HG03442 (cell line): ENCODE results near the gene UAP1L1.
A peak's percentile ranks its signal among the peaks of the same experiment; 100 is the strongest.
"Not testable (repeated sequence)": the region's sequence is repeated elsewhere in the genome, so short reads cannot be mapped to it uniquely, and the experiment has no call there.

Experiments used
- ATAC-seq: cut with Tn5 transposase; IDR thresholded peaks from one replicate; pipeline ENCODE4 v1.9.1; 2021; ENCODE audit warnings: mild to moderate bottlenecking, moderate library complexity; ENCODE audit not compliant: unreplicated experiment

The UAP1L1 gene

DNA sequence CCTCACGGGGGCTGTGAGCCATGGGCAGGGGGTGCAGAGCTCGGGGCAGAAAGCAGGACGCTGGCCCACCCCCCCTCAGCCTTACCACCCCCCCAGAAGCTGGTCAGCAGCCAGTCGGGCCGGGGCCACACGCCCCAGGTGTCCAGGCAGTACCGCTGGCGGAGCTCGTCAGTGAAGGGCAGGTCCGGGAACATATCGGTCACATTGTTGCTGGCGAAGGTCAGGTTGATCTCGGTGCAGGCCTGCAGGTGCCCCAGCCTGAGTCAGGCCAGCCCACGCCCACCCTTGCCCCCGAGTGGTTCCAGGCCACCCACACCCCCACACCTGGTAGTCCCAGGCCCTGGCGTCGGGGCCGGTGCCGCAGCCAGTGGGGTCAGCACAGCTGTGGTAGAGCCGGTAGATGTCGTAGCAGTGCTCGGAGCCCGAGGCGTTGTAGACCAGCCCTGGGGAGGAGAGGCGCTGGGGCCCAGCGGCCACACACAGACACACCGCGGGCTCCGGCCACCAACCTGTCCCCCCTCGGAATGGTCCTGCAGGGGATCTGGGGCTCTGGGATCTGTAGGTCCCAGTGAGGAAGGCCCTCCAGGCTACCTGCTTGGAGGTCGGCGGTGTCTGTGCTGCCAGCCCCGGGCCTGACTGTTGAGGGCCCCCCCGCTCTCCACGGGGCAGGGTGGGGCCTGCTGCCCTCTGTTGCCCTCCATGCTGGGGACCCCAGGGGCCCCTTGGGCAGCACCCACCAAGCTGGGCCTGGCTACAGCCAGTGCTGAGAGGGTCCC is 34.7 kb downstream of the UAP1L1 start:
- no peak for ATAC-seq

DNA sequence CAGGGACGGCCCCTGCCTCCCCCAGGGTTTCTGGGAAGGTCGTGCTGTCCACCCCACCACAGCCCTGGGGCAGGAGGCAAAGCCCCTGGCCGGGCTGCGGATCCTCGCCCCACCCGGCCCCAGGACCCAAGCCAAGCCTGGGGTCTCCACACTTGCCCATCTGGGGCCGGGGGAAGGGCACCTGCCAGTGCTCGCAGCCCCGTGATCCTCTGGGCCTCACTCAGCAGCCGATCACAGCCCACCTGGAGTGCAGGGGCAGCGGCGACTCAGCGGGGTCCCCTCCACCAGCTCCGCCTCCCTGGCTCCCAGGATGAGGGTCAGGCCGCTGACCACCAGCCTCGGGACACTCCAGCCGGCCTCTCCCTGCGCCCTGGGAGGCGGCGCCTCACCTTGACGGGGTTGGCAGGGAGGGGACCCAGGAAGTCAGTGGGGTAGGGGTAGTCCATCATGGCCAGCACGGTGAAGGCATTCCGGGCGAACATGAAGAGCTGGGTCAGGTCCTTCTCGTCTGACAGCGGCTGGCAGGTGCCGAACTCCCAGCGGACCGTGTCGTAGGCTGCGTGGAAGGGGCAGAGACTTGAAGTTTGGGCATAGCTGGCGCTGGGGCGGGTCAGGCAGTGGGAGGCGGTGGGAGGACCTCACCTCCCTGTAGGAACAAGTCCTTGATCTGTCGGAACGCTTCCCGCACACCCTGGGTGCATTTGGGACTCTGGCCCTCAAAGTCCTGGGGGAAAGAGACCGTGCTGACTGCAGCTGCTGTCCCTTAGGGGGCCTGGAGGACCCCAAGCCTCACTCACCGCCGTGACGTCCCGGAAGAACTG is 35.5 kb downstream of the UAP1L1 start:
- no peak for ATAC-seq

DNA sequence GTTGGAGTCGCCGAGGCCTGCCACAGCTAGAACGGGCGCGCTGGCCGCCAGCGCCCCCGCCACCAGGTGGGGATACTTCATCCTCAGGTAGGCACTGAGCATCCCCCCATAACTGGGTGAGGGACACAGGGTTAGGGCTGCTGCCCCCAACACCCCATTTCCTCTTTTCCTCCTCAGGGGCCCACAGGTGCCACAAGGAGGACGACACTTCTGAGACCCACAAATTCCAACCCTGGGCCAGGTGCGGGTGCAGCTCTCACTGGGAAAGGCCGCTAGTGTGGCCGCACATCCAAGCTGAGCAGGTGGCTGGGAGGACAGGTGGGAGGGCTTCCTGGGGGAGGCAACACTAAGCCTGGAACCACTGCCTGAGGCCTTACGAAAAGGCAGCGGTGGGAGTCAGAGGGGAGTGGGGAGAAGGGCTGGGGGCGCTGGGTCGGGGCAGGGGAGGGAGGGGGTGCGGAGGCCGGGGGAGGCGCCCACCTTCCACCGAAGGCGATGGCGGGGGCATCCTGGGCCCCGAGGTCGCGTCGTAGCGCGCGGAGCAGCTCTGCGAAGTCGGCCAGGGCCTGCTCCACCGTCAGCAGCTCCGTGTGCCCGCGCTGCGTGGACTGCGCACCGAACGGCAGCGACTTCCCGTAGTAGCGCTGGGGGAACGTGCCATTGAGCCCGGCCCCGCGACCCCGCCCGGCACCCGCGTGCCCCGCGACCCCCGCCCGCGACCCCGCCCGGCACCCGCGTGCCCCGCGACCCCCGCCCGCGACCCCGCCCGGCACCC is 36.3 kb downstream of the UAP1L1 start:
- ATAC-seq = no peak

DNA sequence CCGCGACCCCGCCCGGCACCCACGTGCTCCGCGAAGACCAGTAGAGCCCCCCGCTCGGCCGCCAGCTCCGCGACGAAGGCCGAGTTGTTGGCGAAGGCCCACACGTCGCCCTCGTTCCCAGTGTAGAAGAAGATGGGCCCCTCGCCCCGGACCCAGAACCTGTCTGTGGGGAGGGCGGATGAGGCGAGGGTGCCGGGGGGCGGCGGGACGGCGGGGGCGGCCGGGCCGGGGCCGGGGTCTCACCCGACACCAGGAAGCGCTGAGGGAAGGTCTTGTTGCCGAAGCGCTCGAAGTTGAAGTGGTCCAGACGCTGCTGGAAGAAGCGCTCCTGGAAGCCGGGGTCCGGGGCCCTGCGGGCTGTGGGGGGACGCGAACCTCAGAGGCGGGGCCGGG is 36.9 kb downstream of the UAP1L1 start:
- ATAC-seq = no peak

DNA sequence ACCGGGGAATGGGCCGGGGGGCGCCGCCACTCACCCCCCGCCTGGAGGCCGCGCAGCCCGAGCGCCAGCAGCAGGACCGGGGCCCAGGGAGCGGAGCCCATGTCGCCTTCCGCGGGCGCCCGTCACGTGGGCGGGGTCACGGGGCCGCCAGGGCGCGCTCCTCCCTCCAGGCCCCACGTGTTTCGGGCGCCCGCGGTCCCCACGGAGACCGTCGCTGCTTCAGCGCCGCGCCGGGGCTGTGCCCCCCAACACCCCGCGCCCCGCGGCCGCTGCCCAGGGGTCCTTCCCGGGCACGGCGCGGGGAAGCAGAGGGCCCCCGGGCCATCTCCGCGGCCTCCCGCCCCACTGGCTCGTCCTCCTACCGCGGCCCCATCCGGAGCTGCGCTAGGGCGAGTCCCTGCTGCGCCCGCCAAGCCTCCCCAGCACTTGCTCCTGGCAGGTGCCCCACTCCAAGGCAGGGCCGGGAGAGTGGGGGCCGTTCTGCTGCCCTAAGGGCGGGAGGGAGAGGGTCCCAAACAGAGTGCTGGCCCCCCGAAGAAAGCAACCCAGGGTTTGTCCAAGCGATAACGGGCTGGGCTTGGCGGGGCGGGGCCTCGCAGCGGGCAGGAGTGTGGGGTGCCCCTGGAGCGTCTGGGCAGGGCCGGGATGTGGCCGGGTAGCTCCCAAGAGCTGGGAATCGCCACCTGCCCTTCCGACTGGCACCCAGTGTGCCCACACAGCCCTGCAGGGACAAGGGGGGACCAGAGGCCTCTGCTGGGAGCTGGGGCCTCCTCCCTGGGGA is 37.5 kb downstream of the UAP1L1 start, which contains the start of gene DPP7:
Gene DPP7 (minus strand): TSS at position 121 of the 781 bp plus-strand sequence. CDS start 20 bp downstream, at position 101.
- ATAC-seq = peak; percentile 57

DNA sequence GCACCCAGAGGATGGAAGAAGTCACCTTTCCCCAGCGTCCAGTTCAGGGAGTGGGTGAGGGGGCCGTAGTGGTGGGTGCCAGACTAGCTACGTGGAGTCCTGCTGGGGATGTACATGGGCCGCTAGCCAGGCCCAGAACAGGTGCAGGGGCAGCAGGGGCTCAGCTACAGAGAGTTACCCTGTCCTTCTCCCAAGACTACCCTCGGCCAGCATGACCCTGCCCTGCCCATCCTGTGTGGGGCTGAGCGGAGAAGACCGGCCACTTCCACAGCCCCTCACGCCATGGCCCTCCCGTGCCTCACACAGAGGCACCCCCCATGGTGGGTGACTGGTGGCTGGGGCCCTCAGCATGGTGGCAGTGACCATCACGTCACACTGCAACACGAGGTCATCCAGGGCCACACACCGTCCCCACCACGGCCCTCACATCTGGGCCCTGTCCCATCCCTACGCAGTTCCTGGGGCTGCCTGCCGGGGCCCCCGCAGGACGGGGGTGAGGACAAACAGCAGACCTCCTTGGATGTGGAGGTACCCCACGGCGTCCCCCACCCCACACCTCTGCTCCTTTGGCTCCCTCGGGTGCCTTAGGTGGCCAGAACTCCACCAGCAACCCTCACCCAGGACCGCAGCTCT is 38.2 kb downstream of the UAP1L1 start:
- no peak for ATAC-seq

DNA sequence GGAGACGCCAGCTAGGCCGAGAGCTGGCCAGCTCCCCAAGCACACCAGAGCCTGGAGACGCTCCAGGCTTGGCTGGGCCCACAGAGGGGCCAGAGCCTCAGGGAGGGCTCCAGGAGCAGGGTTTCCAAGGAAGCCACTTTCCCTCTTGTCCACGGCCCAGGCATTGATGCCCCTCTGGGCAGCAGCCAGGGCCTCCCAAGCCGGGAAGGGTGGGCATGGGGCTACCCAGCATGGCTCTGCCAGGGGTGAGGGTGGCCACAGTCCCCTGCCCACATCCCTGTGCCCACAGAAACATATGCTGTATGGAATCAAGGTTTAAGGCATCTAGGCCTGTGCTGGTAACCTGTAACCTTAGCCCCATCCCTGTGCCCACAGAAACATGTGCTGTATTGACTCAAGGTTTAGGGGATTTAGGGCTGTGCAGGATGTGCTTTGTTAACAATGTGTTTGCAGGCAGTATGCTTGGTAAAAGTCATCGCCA is 38.8 kb downstream of the UAP1L1 start:
- ATAC-seq = no peak

DNA sequence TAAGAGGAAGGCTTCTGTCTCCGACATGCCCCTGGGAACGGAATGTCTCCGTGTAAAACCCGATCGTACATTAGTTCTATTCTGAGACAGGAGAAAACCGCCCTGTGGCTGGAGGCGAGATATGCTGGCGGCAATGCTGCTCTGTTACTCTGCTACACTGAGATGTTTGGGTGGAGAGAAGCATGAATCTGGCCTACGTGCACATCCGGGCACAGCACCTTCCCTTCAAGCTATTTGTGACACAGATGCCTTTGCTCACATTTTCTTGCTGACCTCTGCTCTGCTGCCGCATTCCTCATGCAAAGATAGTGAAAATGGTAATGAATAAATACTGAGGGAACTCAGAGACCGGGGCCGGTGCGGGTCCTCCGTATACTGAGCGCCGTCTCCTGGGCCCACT is 39.4 kb downstream of the UAP1L1 start:
- no peak for ATAC-seq

DNA sequence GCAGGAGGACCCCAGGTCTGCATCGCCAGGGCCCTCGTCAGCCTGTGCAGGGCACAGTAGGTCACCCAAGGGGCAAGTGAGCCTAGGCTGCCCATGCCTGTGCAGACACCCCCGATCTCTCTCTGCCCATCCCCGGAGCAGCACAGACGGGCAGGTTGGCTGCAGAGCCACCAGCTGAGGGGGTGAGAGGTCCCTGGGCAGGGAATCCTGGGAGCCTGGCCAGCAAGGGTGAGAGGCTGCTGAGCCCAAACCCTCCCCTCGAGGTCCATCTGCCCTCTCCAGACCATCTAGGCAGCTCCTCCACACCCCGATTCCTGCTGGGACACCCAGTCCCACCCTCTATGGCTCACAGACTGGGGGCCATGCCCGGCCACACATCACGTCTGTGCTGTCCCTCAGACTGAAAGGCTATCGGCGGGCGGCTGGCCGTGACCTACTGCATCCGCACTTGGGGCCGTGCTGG is 40.0 kb downstream of the UAP1L1 start:
- ATAC-seq = no peak

DNA sequence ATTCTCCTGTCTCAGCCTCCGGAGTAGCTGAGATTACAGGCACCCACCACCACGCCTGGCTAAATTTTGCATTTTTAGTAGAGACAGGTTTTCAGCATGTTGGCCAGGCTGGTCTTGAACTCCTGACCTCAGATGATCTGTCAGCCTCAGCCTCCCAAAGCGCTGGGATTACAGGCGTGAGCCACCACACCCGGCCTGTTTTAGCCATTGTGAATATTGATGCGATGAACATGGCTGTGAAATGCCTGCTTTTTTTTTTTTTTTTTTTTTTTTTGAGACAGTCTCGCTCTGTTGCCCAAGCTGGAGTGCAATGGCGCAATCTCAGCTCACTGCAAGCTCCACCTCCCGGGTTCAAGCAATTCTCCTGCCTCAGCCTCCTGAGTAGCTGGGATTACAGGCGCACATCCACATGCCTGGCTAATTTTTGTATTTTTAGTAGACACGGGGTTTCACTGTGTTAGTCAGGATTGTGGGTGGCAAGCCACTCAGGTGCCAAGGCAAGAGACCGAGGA is 40.8 kb downstream of the UAP1L1 start:
- not testable (repeated sequence) for ATAC-seq

DNA sequence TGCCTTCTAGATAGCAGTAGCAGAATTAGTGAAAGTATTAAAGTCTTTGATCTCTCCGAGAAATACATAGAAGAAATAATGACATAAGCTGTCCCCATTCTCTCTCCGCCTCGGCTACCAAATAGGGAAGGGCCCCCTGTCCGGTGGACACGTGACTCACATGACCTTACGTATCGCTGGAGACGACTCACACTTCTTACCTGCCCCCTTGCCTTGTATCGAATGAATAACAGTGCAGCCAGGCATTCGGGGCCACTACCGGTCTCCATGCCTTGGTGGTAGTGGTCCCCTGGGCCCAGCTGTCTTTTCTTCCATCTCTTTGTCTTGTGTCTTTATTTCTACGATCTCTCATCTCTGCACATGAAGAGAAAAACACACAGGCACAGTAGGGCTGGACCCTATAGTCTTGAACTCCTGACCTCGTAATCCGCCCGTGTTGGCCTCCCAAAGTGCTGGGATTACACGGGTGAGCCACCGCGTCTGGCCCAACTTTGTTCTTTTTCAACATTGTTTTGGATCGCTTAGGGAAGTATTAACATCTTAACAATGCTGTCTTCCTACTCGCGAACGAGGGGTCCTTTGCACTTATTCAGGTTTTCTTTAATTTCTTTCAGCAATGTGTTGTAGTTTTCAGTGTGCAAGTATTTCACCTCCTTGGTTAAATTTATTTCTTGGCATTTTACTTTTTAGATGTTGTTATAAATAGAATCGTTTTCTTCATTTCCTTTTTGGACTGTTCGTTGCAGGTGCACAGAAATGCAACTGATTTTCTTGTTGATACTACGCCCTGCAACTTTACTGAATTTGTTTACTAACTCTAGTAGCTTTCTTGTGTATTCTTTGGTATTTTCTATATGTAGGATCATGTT is 44.8 kb downstream of the UAP1L1 start:
- ATAC-seq = not testable (repeated sequence)

DNA sequence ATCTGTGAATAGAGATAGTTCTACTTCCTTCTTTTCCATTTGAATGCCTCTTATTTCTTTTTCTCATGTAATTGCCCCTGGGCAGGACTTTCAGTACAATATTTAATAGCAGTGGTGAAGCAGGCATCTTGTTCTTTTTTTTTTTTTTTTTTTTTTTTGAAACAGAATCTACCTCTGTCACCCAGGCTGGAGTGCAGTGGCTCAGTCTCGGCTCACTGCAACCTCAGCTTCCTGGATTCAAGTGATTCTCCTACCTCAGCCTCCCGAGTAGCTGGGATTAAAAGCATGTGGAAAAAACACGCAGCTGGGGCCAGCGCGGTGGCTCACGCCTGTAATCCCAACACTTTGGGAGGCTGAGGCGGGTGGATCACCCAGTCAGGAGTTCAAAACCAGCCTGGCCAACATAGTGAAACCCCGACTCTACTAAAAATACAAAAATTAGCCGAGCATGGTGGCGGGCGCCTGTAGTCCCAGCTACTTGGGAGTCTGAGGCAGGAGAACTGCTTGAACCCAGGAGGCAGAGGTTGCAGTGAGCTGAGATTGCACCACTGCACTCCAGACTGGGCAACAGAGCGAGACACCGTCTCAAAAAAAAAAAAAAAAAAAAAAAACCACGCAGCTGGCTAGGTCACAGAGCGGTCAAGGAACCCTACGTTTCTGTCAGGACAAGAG is 45.6 kb downstream of the UAP1L1 start:
- ATAC-seq = not testable (repeated sequence)

DNA sequence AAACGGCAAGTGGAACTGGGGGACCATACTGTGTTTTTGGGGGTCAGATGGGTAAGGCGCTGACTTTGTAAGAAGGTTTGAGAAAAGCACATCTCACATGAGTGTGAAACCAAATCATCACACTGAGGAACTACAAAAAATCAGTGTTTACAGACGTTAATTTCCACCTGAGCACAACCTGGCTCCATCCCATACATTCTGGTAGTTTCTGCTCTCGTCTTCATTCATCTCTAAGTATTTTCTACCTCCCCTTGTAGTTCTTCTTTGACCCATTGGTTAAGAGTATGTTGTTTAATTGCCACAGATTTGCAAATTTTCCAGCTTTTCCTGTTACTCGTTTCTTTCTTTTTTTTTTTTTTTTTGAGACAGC is 46.1 kb downstream of the UAP1L1 start:
- no peak for ATAC-seq

DNA sequence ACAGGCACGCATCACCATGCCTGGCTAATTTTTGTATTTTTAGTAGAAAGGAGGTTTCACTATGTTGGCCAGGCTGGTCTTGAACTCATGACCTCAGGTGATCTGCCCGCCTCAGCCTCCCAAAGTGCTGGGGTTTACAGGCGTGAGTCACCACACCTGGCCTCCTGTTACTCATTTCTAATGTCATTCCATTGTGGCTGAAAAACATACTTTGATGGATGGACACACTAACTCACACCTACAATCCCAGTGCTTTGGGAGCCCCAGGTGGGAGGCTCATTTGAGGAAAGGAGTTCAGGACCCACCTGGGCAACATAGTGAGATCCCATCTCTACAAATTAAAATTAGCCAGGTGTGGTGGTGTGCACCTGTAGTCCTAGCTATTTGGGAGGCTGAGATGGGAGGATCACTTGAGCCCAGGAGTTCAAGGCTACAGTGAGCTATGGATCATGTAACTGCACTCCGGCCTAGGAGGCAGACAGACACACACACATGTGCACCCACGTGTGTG is 46.7 kb downstream of the UAP1L1 start:
- ATAC-seq = not testable (repeated sequence)

DNA sequence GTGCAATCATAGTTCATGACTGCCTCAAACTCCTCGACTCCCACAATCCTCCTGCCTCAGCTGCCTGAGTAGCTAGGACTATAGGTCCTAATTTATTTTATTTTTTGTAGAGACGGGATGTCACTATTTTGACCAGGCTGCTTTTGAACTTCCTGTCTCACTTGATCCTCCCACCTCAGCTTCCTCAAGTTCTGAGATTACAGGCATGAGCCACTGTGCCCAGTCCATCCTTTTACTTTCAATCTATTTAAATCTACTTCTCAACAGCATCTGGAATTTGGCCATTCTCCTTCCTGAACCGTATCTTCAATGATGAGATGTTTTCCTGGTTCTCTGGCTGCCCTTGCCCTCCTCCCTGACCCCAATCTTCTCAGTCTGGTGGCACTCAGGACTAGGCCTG is 49.5 kb downstream of the UAP1L1 start:
- no peak for ATAC-seq

DNA sequence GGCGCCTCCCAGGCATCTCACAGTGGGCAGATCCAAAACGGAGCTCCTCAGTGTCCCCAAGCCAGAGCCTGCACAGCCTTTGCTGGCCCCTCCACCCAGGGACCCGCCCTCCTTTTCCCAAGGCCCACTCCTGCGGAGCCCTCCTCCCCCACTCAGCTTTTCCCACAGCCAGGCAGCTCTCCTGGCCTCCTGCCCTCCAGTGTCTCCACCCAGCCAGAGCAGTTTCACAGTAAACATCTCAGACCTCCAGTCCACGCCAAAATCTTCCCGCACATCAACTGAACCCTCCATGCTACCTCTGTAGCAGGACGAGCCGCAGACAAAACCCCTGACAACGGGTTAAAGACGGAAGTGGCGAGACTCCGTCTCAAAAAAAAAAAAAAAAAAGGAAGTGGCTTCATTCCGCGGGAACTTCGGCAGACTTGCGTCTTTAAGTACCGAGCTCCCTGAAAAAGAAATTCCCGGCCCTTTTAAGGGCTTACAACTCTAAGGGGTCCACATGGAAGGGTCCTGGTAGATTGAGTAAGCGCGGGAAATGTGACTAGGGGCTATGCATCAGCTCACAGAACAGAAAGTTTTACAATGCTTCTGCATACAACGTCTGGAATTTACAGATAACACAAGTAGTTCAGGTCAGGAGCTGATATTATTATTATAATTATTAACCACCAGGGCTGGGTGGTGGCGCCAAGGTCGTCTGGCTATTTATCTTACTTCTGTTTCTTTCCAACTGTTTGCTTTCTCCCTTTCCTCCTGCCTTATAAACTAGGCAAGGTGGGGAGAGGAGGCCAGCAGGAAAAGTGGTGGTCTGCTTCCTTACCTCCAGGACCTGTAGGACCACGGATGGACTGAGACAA is 50.2 kb downstream of the UAP1L1 start:
- ATAC-seq = no peak
